Loucy (cell line): ENCODE data around the gene MYOZ3.

Experiments
- EZH2phosphoT487 ChIP-seq: fragments of 200-600 bp; IDR thresholded peaks from 2 replicates; pipeline ENCODE4 v1.6.1; 2018; ENCODE audit warnings: antibody characterized with exemption, mild to moderate bottlenecking, moderate library complexity, borderline replicate concordance
- TF ChIP-seq, protein P1 (sequence below): fragments of 200-600 bp; sonication (generic); conservative IDR thresholded peaks from 2 replicates; pipeline ENCODE4 v1.5.1; 2014; ENCODE audit warnings: mild to moderate bottlenecking, antibody characterized with exemption, low read length

DNA sequence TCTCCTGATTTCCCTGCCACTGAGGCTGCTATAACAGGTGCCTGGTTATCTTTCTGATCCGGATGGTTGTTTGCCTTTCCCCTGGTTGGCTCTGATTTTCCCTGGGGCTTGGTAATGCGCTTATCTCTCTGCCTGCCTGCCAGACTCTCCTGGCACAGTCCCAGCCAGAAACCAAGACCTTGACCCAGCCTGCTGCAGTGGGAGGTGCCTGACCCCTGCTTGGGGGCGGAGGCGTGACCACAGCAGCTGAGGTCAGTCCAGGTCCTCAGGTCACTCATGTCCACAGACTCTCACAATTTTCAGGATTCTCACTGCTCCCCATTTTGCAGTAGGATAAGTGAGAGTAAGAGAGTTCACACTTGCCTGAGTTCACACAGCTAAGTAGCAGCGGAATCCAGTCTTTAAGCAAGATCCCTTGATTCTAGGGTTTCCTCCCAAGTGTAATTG, 45.0 kb upstream of the MYOZ3 start:
- TF ChIP-seq, protein P1, sequence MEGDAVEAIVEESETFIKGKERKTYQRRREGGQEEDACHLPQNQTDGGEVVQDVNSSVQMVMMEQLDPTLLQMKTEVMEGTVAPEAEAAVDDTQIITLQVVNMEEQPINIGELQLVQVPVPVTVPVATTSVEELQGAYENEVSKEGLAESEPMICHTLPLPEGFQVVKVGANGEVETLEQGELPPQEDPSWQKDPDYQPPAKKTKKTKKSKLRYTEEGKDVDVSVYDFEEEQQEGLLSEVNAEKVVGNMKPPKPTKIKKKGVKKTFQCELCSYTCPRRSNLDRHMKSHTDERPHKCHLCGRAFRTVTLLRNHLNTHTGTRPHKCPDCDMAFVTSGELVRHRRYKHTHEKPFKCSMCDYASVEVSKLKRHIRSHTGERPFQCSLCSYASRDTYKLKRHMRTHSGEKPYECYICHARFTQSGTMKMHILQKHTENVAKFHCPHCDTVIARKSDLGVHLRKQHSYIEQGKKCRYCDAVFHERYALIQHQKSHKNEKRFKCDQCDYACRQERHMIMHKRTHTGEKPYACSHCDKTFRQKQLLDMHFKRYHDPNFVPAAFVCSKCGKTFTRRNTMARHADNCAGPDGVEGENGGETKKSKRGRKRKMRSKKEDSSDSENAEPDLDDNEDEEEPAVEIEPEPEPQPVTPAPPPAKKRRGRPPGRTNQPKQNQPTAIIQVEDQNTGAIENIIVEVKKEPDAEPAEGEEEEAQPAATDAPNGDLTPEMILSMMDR, result no peak
- TF ChIP-seq EZH2phosphoT487, result no peak
